PC-3 (cell line): ENCODE results near the gene TMC7.

Experiments
- EZH2 ChIP-seq: fragments of 300-600 bp; sonication (generic); IDR thresholded peaks from one replicate; pipeline ENCODE4 v1.6.1; 2017; ENCODE audit warnings: antibody characterized with exemption, mild to moderate bottlenecking, low read length; ENCODE audit not compliant: unreplicated experiment
- EZH2phosphoT487 ChIP-seq: fragments of 300-600 bp; sonication (generic); IDR thresholded peaks from 2 replicates; pipeline ENCODE4 v1.6.1; 2018; ENCODE audit warnings: mild to moderate bottlenecking, antibody characterized with exemption, low read length, borderline replicate concordance
- TF ChIP-seq, protein P1 (sequence below): fragments of 300-600 bp; sonication (generic); conservative IDR thresholded peaks from 2 replicates; pipeline ENCODE4 v1.5.1; 2017; ENCODE audit warnings: antibody characterized with exemption, low read depth, mild to moderate bottlenecking, low read length

DNA sequence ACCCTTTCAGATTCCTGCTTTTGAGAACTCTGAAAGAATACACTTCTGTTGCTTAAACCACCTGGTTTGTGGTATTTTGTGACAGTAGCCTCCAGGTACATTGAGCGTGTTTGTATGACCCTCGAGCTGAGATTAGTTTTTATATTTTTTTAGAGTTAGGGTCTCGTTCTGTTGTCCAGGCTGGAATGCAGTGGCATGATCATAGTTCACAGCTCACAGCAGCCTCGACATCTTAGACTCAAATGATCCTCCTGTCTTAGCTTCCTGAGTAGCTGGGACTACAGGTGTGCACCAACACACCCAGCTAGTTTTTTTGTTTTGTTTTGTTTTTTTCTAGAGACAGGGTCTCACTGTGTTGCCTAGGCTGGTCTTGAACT lies 125.5 kb downstream of the TMC7 start:
- TF ChIP-seq, protein P1, sequence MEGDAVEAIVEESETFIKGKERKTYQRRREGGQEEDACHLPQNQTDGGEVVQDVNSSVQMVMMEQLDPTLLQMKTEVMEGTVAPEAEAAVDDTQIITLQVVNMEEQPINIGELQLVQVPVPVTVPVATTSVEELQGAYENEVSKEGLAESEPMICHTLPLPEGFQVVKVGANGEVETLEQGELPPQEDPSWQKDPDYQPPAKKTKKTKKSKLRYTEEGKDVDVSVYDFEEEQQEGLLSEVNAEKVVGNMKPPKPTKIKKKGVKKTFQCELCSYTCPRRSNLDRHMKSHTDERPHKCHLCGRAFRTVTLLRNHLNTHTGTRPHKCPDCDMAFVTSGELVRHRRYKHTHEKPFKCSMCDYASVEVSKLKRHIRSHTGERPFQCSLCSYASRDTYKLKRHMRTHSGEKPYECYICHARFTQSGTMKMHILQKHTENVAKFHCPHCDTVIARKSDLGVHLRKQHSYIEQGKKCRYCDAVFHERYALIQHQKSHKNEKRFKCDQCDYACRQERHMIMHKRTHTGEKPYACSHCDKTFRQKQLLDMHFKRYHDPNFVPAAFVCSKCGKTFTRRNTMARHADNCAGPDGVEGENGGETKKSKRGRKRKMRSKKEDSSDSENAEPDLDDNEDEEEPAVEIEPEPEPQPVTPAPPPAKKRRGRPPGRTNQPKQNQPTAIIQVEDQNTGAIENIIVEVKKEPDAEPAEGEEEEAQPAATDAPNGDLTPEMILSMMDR = no peak
- no peak for TF ChIP-seq EZH2phosphoT487
- TF ChIP-seq EZH2 = no peak
